T-cell (primary cell): Measurements from ENCODE around the gene CPEB1. TPM values are rescaled to one million over a fixed set of nuclear protein-coding genes. Genes with fewer than 3 reads are reported as not detected.
"Not testable (repeated sequence)": the region's sequence is repeated elsewhere in the genome, so short reads cannot be mapped to it uniquely, and the experiment has no call there.

Experiments used
- ATAC-seq, 4 experiments: fragments of 200-7000 bp in 3 of 4; fragments of 150-1000 bp in 1 of 4; cut with Tn5 transposase; replicated peaks in 1 of 4; 1 replicate in 3 of 4; 2 replicates in 1 of 4; pipeline ENCODE4 v1.10.0; 2021; ENCODE audit warnings: moderate library complexity in 3 of 4, mild to moderate bottlenecking in 2 of 4, moderate number of reproducible peaks in 1 of 4
- CTCF ChIA-PET, 2 donors: fragments of 300-600 bp; sonication (Branson Sonifier 250); formaldehyde crosslinking; loops; one replicate each; lab custom pipeline; 2022; ENCODE audit warnings: antibody characterized with exemption in 2 of 2; lab: Charles Lee
- POLR2A ChIA-PET, 2 donors: fragments of 300-600 bp; sonication (Branson Sonifier 250); formaldehyde crosslinking; loops; one replicate each; lab custom pipeline; 2022; ENCODE audit warnings: antibody characterized with exemption in 2 of 2; lab: Charles Lee
- DNase-seq, 35 experiments: peaks; one replicate each; pipeline versions ENCODE4 v3.0.0 to v3.0.0-alpha.2; 2013 to 2023
- H3K27ac ChIP-seq: one replicate; pipeline ENCODE4 v1.5.1; 2013; ENCODE audit warnings: low read length
- H3K27me3 ChIP-seq, 2 experiments: replicated peaks in 1 of 2; 1 replicate in 1 of 2; 2 replicates in 1 of 2; pipeline versions ENCODE4 v1.6.1 to v1.7.0; 2013; ENCODE audit warnings: low read length in 1 of 2, mixed read lengths in 1 of 2; ENCODE audit not compliant: control insufficient read depth in 2 of 2, insufficient read depth in 2 of 2; ENCODE audit errors: extremely low read depth in 1 of 2
- H3K36me3 ChIP-seq, 2 donors: 1 replicate in 1 of 2; 2 replicates in 1 of 2; pipeline versions ENCODE4 v1.6.1 to v1.7.0; 2013; ENCODE audit warnings: low read length in 1 of 2; ENCODE audit not compliant: control insufficient read depth in 2 of 2, insufficient read depth in 1 of 2; ENCODE audit errors: extremely low read depth in 1 of 2
- H3K4me1 ChIP-seq, 2 experiments: 1 replicate in 1 of 2; 2 replicates in 1 of 2; pipeline versions ENCODE4 v1.6.1 to v1.7.0; 2013; ENCODE audit warnings: low read length in 2 of 2, mixed read lengths in 1 of 2; ENCODE audit not compliant: insufficient read depth in 2 of 2, control insufficient read depth in 1 of 2; ENCODE audit errors: extremely low read depth in 1 of 2
- H3K4me3 ChIP-seq, 2 donors: 1 replicate in 1 of 2; 2 replicates in 1 of 2; pipeline versions ENCODE4 v1.5.1 to v1.7.0; 2013; ENCODE audit warnings: mild to moderate bottlenecking in 2 of 2, low read length in 1 of 2, moderate library complexity in 1 of 2; ENCODE audit not compliant: control insufficient read depth in 1 of 2; ENCODE audit errors: extremely low read depth in 1 of 2
- H3K9me3 ChIP-seq: 2 replicates; pipeline ENCODE4 v1.7.0; 2013
- H3K27ac Mint-ChIP-seq, 2 donors: one replicate each; pipeline ENCODE4 v1.8.0; 2020 to 2021; ENCODE audit warnings: mild to moderate bottlenecking in 2 of 2, mixed read lengths in 2 of 2
- H3K27me3 Mint-ChIP-seq, 2 donors: one replicate each; pipeline ENCODE4 v1.8.0; 2021 to 2022; ENCODE audit warnings: mixed read lengths in 2 of 2
- H3K36me3 Mint-ChIP-seq: one replicate; pipeline ENCODE4 v1.8.0; 2021; ENCODE audit warnings: mixed read lengths
- H3K4me1 Mint-ChIP-seq, 3 donors: one replicate each; pipeline ENCODE4 v1.8.0; 2020 to 2022; ENCODE audit warnings: mixed read lengths in 3 of 3, mild to moderate bottlenecking in 1 of 3
- H3K4me3 Mint-ChIP-seq, 3 donors: one replicate each; pipeline ENCODE4 v1.8.0; 2020 to 2022; ENCODE audit warnings: mild to moderate bottlenecking in 3 of 3, mixed read lengths in 3 of 3, moderate library complexity in 3 of 3
- H3K9me3 Mint-ChIP-seq, 3 donors: one replicate each; pipeline ENCODE4 v1.8.0; 2020 to 2022; ENCODE audit warnings: mixed read lengths in 3 of 3
- WGBS: methylation state at CpG from one replicate; pipeline ENCODE4 v1.1.5; 2013; ENCODE audit warnings: missing lambda C conversion rate; ENCODE audit not compliant: insufficient coverage; 5-methylcytosine and 5-hydroxymethylcytosine counted together
- total RNA-seq, 35 experiments: library from RNA in 6 of 35; stranded (reverse) in 6 of 35; fragments of 120-200 nt in 1 of 35; gene quantifications; one replicate each; pipeline versions ENCODE4 v1.2.1 to v1.2.4 and lab custom pipeline; 2013 to 2026

CPEB1 gene
- total RNA-seq, 5 donors from 2014 or later (not counting 1 experiment from before 2014, with no cell fraction given): 0.33 to 1.3 (median 0.93) TPM

DNA sequence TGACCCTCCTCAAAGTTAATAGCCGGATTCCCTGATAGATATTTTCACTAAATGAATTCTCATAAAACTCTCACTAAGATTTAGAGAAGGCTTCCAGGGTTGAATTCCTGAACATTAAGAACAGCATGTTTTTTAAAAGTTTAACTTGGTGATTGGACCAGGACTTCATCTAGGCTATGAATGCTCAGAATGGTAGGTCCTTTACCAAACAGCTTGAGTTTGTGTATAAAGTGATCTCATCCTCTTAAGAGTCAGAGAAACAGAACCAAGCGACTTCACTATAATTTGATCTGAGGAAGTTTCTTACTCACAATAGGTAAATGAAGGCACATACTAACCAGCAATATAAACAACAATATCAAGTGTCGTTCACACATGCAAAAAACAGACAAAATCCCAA lies 143.1 kb downstream of the CPEB1 start:
- H3K27ac ChIP-seq, CTCF ChIA-PET, H3K9me3 ChIP-seq, ATAC-seq, H3K27me3 Mint-ChIP-seq, H3K9me3 Mint-ChIP-seq, H3K36me3 ChIP-seq, POLR2A ChIA-PET, H3K4me1 ChIP-seq, H3K27me3 ChIP-seq, H3K36me3 Mint-ChIP-seq, DNase-seq, H3K4me3 Mint-ChIP-seq, H3K27ac Mint-ChIP-seq, H3K4me3 ChIP-seq, H3K4me1 Mint-ChIP-seq: not testable (repeated sequence)
- WGBS: no CpG with 5 or more reads among the region's 3 CpGs

DNA sequence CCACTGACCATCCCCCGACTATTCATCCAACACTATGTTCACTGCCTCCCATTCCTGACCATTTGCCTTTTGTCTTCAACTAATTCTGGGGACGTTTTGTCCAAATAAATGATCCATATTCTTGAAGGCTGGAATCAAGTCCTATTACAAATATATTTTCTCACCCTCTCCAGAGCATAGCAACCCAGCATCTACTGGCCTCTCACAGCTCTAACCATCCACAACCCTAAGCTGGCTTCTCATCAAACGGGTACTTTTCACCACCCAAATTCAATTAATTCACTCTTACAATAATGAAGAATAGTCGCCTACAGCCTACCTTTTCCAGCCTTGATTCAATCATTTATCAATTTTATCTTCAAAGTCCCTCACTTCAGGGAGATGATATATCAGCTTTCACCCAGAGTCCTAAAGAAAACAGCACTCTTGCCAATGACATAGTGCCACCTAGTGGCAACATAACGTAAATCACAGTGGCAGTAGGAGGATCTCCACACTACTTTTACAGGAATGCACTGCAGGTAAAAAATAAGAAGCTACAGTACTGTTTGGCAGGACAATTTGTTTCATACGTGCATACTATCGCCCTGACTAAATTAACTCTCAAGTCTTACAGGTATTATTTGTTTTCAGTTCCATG lies 144.3 kb downstream of the CPEB1 start:
- CTCF ChIA-PET, POLR2A ChIA-PET, H3K36me3 Mint-ChIP-seq, H3K4me3 ChIP-seq, H3K36me3 ChIP-seq, H3K27ac Mint-ChIP-seq, H3K4me3 Mint-ChIP-seq, H3K9me3 Mint-ChIP-seq, H3K27ac ChIP-seq, H3K9me3 ChIP-seq, H3K4me1 ChIP-seq, H3K4me1 Mint-ChIP-seq, H3K27me3 Mint-ChIP-seq, H3K27me3 ChIP-seq: not testable (repeated sequence)
- ATAC-seq (peak; percentile 46 to 76 (median 58)), DNase-seq (peak in 4 of 35 experiments; percentile 0 to 11 (median 0))
- no CpG with 5 or more reads among the region's 7 CpGs for WGBS

DNA sequence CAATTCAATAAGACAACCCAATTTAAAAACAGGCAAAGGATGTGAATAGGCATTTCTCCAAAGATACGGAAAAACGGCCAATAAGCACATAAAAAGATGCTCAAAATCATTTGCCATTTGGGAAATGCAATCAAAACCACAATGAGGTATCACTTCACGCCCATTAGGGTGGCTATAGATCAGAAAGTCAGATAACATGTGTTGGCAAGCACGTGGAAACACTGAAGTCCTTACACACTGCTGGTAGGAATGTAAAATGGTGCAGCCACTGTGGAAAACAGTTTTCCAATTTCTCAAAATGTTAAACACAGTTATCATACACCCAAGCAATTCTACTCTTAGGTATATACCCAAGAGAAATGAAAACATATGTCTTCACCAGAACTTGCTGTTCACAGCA lies 146.4 kb downstream of the CPEB1 start:
- H3K27me3 ChIP-seq, H3K9me3 ChIP-seq, H3K4me1 Mint-ChIP-seq, H3K9me3 Mint-ChIP-seq, H3K4me3 Mint-ChIP-seq, H3K4me3 ChIP-seq, H3K36me3 ChIP-seq, CTCF ChIA-PET, H3K36me3 Mint-ChIP-seq, H3K27ac ChIP-seq, DNase-seq, ATAC-seq, H3K4me1 ChIP-seq, POLR2A ChIA-PET, H3K27ac Mint-ChIP-seq, H3K27me3 Mint-ChIP-seq: not testable (repeated sequence)
- no CpG with 5 or more reads among the region's 4 CpGs for WGBS

DNA sequence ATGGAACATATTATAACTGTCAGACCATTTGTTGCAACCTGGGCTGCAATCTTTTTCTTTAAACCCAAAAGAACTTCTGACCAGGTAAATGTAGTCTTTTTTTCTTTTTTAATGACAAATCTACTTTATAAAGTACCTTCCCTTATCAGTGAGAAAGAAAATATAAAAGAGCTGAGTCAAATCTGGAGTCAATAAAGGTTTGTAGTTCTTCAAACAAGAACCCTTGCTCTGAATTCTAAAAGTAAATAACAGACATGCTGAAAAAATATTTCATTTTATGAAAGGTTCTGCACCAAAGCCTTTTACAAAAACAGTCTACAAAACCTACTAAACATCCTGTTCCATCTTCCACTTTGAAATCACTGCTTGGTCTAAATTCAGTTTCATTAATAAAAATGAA lies 149.2 kb downstream of the CPEB1 start:
- H3K27ac Mint-ChIP-seq, H3K4me1 ChIP-seq, H3K27me3 ChIP-seq, CTCF ChIA-PET, H3K4me3 Mint-ChIP-seq, H3K4me1 Mint-ChIP-seq, POLR2A ChIA-PET, H3K4me3 ChIP-seq, H3K27me3 Mint-ChIP-seq, H3K9me3 ChIP-seq, H3K9me3 Mint-ChIP-seq, H3K27ac ChIP-seq, H3K36me3 Mint-ChIP-seq, ATAC-seq, DNase-seq, H3K36me3 ChIP-seq: not testable (repeated sequence)

Other genes with a start within 250 kb of the CPEB1 start
- gene GOLGA6L9, start 217.5 kb downstream of the CPEB1 start, total RNA-seq: 1 to 10 TPM; 2.9 to 5.4 (median 4.4) TPM
- gene RPS17, start 106.9 kb downstream of the CPEB1 start, total RNA-seq: 1,000 to 10,000 TPM; 2,045 to 2,777 (median 2,292) TPM
- gene AP3B2, start 62.5 kb upstream of the CPEB1 start, total RNA-seq: 1 to 10 TPM in 2 of 5 donors, under 1 TPM in 3; 0.23 to 5.8 (median 0.76) TPM
- gene FSD2, start 158.7 kb upstream of the CPEB1 start, total RNA-seq: not detected
- 10 to 100 TPM; 28.1 to 60.8 (median 34.1) TPM for gene WHAMM, start 162.3 kb upstream of the CPEB1 start, total RNA-seq